Measurements from ENCODE around the gene PGM2. TPM values are rescaled to one million over a fixed set of nuclear protein-coding genes. Genes with fewer than 3 reads are reported as not detected.

Gene PGM2
- total and polyA plus RNA-seq, 4 donors, result 4.0 to 11.9 (median 7.9) TPM

- H3K9ac ChIP-seq (ENCODE audit: low read depth in 1 of 2, low read length in 2 of 2), result no peak overlapping the region
- H3K9me3 ChIP-seq (ENCODE audit: control insufficient read depth in 4 of 4, low read length in 3 of 4), result no peaks in the 10 kb centered on the region
- H3K36me3 ChIP-seq (ENCODE audit: control insufficient read depth in 4 of 4, insufficient read depth in 3 of 4, low read depth in 1 of 4, low read length in 3 of 4), result peaks cover 0 to 2% (median 0%) of the 10 kb centered on the region in 4 donors
- H3K27me3 ChIP-seq (ENCODE audit: control insufficient read depth in 4 of 4, insufficient read depth in 4 of 4, low read length in 3 of 4), result no peaks in the 10 kb centered on the region
- TF ChIP-seq HNF4A (conservative IDR thresholded peaks at IDR 0.05), result no peak
- TF ChIP-seq TAF1 (conservative IDR thresholded peaks at IDR 0.05), result no peak
- TF ChIP-seq FOXA2 (IDR thresholded peaks at IDR 0.05), result no peak
- no peak for TF ChIP-seq REST (IDR thresholded peaks at IDR 0.05)
- H3K4me3 ChIP-seq (ENCODE audit: low read depth in 1 of 3, low read length in 3 of 3), result no peak overlapping the region
- no peak overlapping the region for H3K27ac ChIP-seq (ENCODE audit: low read depth in 1 of 2, low read length in 2 of 2)
- H3K4me1 ChIP-seq (ENCODE audit: control insufficient read depth in 4 of 4, insufficient read depth in 4 of 4, low read length in 3 of 4), result peaks cover 6 to 29% (median 27%) of the 10 kb centered on the region in 4 donors
- 92% methylated on average over 3 of the region's 3 CpGs for WGBS
- DNase-seq (ENCODE audit: low spot score), result no peak
These were observed 77.4 kb downstream of the PGM2 start for GRCh38 chr4:37903901-37904300.

GRCh38 chr4:37904824-37905223, 78.3 kb downstream of the PGM2 start:
- Histone ChIP-seq H3K9ac (ENCODE audit: low read depth in 1 of 2, low read length in 2 of 2) (no peak overlapping the region), H3K36me3 (ENCODE audit: control insufficient read depth in 4 of 4, insufficient read depth in 3 of 4, low read depth in 1 of 4, low read length in 3 of 4) (peaks cover 0 to 2% (median 0%) of the 10 kb centered on the region in 4 donors), H3K27ac (ENCODE audit: low read depth in 1 of 2, low read length in 2 of 2) (no peak overlapping the region), H3K9me3 (ENCODE audit: control insufficient read depth in 4 of 4, low read length in 3 of 4) (no peaks in the 10 kb centered on the region), H3K4me1 (ENCODE audit: control insufficient read depth in 4 of 4, insufficient read depth in 4 of 4, low read length in 3 of 4) (peaks cover 6 to 29% (median 27%) of the 10 kb centered on the region in 4 donors), H3K4me3 (ENCODE audit: low read depth in 1 of 3, low read length in 3 of 3) (no peak overlapping the region), H3K27me3 (ENCODE audit: control insufficient read depth in 4 of 4, insufficient read depth in 4 of 4, low read length in 3 of 4) (no peaks in the 10 kb centered on the region)
- TF ChIP-seq YY1 (IDR thresholded peaks at IDR 0.05), result no peak
- 96% methylated on average over 3 of the region's 3 CpGs for WGBS
- DNase-seq (ENCODE audit: low spot score), result no peak

- H3K4me3 ChIP-seq (ENCODE audit: low read depth in 1 of 3, low read length in 3 of 3), result peak overlapping the region; percentile 29 to 45 (median 43)
- H3K27ac ChIP-seq (ENCODE audit: low read depth in 1 of 2, low read length in 2 of 2), result peak overlapping the region; percentile 0 to 44
- 34% methylated on average over 7 of the region's 7 CpGs for WGBS
- no peak for DNase-seq (ENCODE audit: low spot score)
- no peak overlapping the region for H3K9ac ChIP-seq (ENCODE audit: low read depth in 1 of 2, low read length in 2 of 2)
- H3K9me3 ChIP-seq (ENCODE audit: control insufficient read depth in 4 of 4, low read length in 3 of 4), result no peaks in the 10 kb centered on the region
- peaks cover 6 to 29% (median 27%) of the 10 kb centered on the region in 4 donors for H3K4me1 ChIP-seq (ENCODE audit: control insufficient read depth in 4 of 4, insufficient read depth in 4 of 4, low read length in 3 of 4)
- H3K36me3 ChIP-seq (ENCODE audit: control insufficient read depth in 4 of 4, insufficient read depth in 3 of 4, low read depth in 1 of 4, low read length in 3 of 4), result peaks cover 0 to 2% (median 0%) of the 10 kb centered on the region in 4 donors
- no peaks in the 10 kb centered on the region for H3K27me3 ChIP-seq (ENCODE audit: control insufficient read depth in 4 of 4, insufficient read depth in 4 of 4, low read length in 3 of 4)
- no peak for TF ChIP-seq REST (IDR thresholded peaks at IDR 0.05)
- TF ChIP-seq CTCF (IDR thresholded peaks at IDR 0.05; ENCODE audit: low read depth, low read length, missing input control), result no peak
- TF ChIP-seq MAX (IDR thresholded peaks at IDR 0.05), result peak; percentile 63
- TF ChIP-seq TAF1 (conservative IDR thresholded peaks at IDR 0.05), result no peak
- peak; percentile 8 to 61 for TF ChIP-seq EGR1 (IDR thresholded peaks at IDR 0.05; ENCODE audit: low read depth in 2 of 2)
- peak; percentile 14 for TF ChIP-seq NR2F2 (IDR thresholded peaks at IDR 0.05)
- peak; percentile 67 for TF ChIP-seq SP1 (IDR thresholded peaks at IDR 0.05)
- TF ChIP-seq RXRA (IDR thresholded peaks at IDR 0.05), result peak; percentile 46 to 74
- peak; percentile 28 for TF ChIP-seq FOXA1 (IDR thresholded peaks at IDR 0.05)
- no peak for TF ChIP-seq GABPA (IDR thresholded peaks at IDR 0.05 in 1 of 2, conservative IDR thresholded peaks at IDR 0.05 in 1 of 2)
- TF ChIP-seq HNF4A (conservative IDR thresholded peaks at IDR 0.05), result peak; percentile 77 to 79
- TF ChIP-seq ATF3 (IDR thresholded peaks at IDR 0.05), result no peak
- TF ChIP-seq HNF4G (IDR thresholded peaks at IDR 0.05), result peak; percentile 24
- peak; percentile 33 to 82 for TF ChIP-seq JUND (IDR thresholded peaks at IDR 0.05)
These were observed 79.2 kb downstream of the PGM2 start for GRCh38 chr4:37905533-37906169.

Data from liver (tissue), 9 donors.